ENCODE data around the gene PICALM.

GRCh38 chr11:86068951-86069407 lies at the start of gene PICALM:
- TF ChIP-seq CTCF (IDR thresholded peaks at IDR 0.05) (peak in 2 of 7 experiments; percentile 14 to 39), POLR2A (IDR thresholded peaks at IDR 0.05) (peak; percentile 65 to 81 (median 71))
